Neural cell (in vitro differentiated cells): Measurements from ENCODE around the gene GALNT11. TPM values are rescaled to one million over a fixed set of nuclear protein-coding genes. Genes with fewer than 3 reads are reported as not detected.
"Not testable (repeated sequence)": the region's sequence is repeated elsewhere in the genome, so short reads cannot be mapped to it uniquely, and the experiment has no call there.

Experiments used
- H2AFZ ChIP-seq: fragments of 200-600, 300-800 bp; sonication (generic), shearing (Covaris generic); 2 replicates; pipeline ENCODE4 v1.6.0; 2014; ENCODE audit warnings: low read depth, mild to moderate bottlenecking, antibody characterized with exemption, low read length, moderate library complexity
- H3F3A ChIP-seq: fragments of 200-600 bp; shearing (Covaris generic); 2 replicates; pipeline ENCODE4 v1.6.1; 2016; ENCODE audit warnings: mild to moderate bottlenecking, moderate library complexity, mixed read lengths, antibody characterized with exemption, low read length; ENCODE audit not compliant: insufficient read depth, poor library complexity, severe bottlenecking
- H3K27ac ChIP-seq: fragments of 200-600, 300-800 bp; sonication (generic), shearing (Covaris generic); 2 replicates; pipeline ENCODE4 v1.5.1; 2014; ENCODE audit warnings: mild to moderate bottlenecking, low read length, moderate library complexity
- H3K27me3 ChIP-seq: fragments of 300-800, 200-600 bp; sonication (generic), shearing (Covaris generic); 2 replicates; pipeline ENCODE4 v1.6.0; 2014; ENCODE audit warnings: mild to moderate bottlenecking, low read depth, low read length, moderate library complexity; ENCODE audit not compliant: insufficient read depth
- H3K36me3 ChIP-seq: fragments of 300-800, 200-600 bp; sonication (generic), shearing (Covaris generic); 2 replicates; pipeline ENCODE4 v1.5.1; 2014; ENCODE audit warnings: mild to moderate bottlenecking, antibody characterized with exemption, low read length, moderate library complexity; ENCODE audit not compliant: insufficient read depth
- H3K4me2 ChIP-seq: fragments of 300-800, 200-600 bp; sonication (generic), shearing (Covaris generic); 2 replicates; pipeline ENCODE4 v1.6.0; 2014; ENCODE audit warnings: mild to moderate bottlenecking, low read length
- H3K4me3 ChIP-seq: fragments of 300-800, 200-600 bp; sonication (generic), shearing (Covaris generic); 2 replicates; pipeline ENCODE4 v1.5.1; 2014; ENCODE audit warnings: mild to moderate bottlenecking, low read length, moderate library complexity
- H3K79me2 ChIP-seq: fragments of 200-600 bp; shearing (Covaris generic); replicated peaks from 2 replicates; pipeline ENCODE4 v1.6.0; 2014; ENCODE audit warnings: mild to moderate bottlenecking, low read length, moderate library complexity; ENCODE audit not compliant: insufficient read depth
- H3K9ac ChIP-seq: fragments of 300-800, 200-600 bp; sonication (generic), shearing (Covaris generic); 2 replicates; pipeline ENCODE4 v1.6.1; 2016; ENCODE audit warnings: mild to moderate bottlenecking, low read length, mixed read lengths
- H3K9me2 ChIP-seq: fragments of 200-600 bp; shearing (Covaris generic); 2 replicates; pipeline ENCODE4 v1.6.1; 2016; ENCODE audit warnings: mild to moderate bottlenecking, low read length, mixed read lengths; ENCODE audit not compliant: insufficient read depth
- H3K9me3 ChIP-seq: fragments of 200-600, 300-800 bp; sonication (generic), shearing (Covaris generic); 2 replicates; pipeline ENCODE4 v1.6.1; 2016; ENCODE audit warnings: mild to moderate bottlenecking, mixed run types, low read length, moderate library complexity, mixed read lengths
- H4K20me1 ChIP-seq: fragments of 200-600 bp; shearing (Covaris generic); 2 replicates; pipeline ENCODE4 v1.6.1; 2016; ENCODE audit warnings: mild to moderate bottlenecking, mixed run types; ENCODE audit not compliant: insufficient read depth
- EZH2 ChIP-seq: fragments of 200-600, 300-800 bp; shearing (Covaris generic), sonication (generic); IDR thresholded peaks from 2 replicates; pipeline ENCODE4 v1.6.1; 2014; ENCODE audit warnings: antibody characterized with exemption, low read length, borderline replicate concordance, mild to moderate bottlenecking; ENCODE audit not compliant: insufficient read depth, poor library complexity, severe bottlenecking
- RAD21 ChIP-seq: fragments of 450-650 bp; conservative IDR thresholded peaks from 2 replicates; pipeline ENCODE4 v1.6.1; 2014; ENCODE audit warnings: antibody characterized with exemption, mild to moderate bottlenecking, moderate library complexity
- TAF1 ChIP-seq: IDR thresholded peaks from 2 replicates; pipeline ENCODE4 v1.6.1; 2012; ENCODE audit warnings: low read depth
- polyA plus RNA-seq: library from polyadenylated mRNA; depleted of rRNA; stranded (reverse); fragments of >200 nt; gene quantifications from 2 replicates; pipeline ENCODE4 v1.2.3, GENCODE V29; 2014
- TF ChIP-seq, protein P1 (sequence below): IDR thresholded peaks from 2 replicates; pipeline ENCODE4 v1.6.1; 2012; ENCODE audit warnings: borderline replicate concordance
- TF ChIP-seq, protein P2 (sequence below): fragments of 450-650 bp; IDR thresholded peaks from 2 replicates; pipeline ENCODE4 v1.5.1; 2014; ENCODE audit warnings: antibody characterized with exemption, mild to moderate bottlenecking, moderate library complexity; ENCODE audit not compliant: poor library complexity, severe bottlenecking

GALNT11 gene
- polyA plus RNA-seq, 1 donor from 2014 or later, result 118 TPM

DNA sequence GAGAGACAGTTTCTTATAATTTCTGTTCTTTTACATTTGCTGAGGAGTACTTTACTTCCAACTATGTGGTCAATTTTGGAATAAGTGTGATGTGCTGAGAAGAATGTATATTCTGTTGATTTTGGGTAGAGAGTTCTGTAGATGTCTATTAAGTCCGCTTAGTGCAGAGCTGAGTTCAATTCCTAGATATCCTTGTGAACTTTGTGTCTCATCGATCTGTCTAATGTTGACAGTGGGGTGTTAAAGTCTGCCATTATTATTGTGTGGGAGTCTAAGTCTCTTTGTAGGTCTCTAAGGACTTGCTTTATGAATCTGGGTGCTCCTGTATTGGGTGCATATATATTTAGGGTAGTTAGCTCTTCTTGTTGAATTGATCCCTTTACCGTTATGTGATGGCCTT is 38.3 kb downstream of the GALNT11 start:
- H3K9me2 ChIP-seq, H2AFZ ChIP-seq, H3K79me2 ChIP-seq, H3K9ac ChIP-seq, H3K36me3 ChIP-seq, H3K4me3 ChIP-seq, H3F3A ChIP-seq, H4K20me1 ChIP-seq, H3K4me2 ChIP-seq, H3K9me3 ChIP-seq, H3K27me3 ChIP-seq, H3K27ac ChIP-seq: not testable (repeated sequence)

DNA sequence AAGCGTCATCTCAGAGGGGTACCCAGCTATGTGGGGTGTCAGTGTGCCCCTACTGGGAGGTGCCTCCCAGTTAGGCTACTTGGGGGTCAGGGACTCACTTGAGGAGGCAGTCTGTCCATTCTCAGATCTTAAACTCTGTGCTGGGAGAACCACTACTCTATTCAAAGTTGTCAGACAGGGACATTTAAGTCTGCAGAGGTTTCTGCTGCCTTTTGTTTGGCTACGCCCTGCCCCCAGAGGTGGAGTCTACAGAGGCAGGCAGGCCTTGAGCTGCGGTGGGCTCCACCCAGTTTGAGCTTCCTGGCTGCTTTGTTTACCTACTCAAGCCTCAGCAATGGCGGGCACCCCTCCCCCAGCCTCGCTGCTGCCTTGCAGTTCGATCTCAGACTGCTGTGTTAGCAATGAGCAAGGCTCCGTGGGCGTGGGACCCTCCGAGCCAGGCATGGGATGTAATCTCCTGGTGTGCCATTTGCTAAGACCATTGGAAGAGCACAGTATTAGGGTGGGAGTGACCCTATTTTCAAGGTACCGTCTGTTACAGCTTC is 40.4 kb downstream of the GALNT11 start:
- H4K20me1 ChIP-seq, H3K9ac ChIP-seq, H3K27me3 ChIP-seq, H3K4me3 ChIP-seq, H3K79me2 ChIP-seq, H3K9me2 ChIP-seq, H3K4me2 ChIP-seq, H3K9me3 ChIP-seq, H3K27ac ChIP-seq, H2AFZ ChIP-seq, H3F3A ChIP-seq, H3K36me3 ChIP-seq: not testable (repeated sequence)

DNA sequence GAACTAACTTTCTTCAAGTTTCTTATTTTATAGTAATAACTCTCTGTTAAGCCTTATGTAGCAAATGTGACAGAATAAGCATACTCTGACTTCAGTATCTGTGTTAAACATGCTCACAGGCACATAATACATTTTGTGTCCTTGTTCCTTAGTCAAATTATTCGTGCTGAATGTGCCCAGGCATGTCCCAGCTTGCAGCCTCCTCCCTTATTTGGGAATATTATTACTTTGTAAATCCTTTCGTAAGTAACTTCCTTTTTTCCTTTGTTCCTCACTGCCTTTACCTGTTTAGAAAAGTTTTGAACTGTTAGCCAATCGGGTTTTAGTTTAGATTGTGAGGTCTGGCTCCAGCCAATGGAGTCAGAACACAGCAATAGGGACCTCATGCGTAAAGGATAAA is 46.9 kb downstream of the GALNT11 start:
- Histone ChIP-seq H3K79me2 (peaks cover 6% of the 10 kb centered on the region), H3F3A (no peaks in the 10 kb centered on the region), H3K27me3 (no peaks in the 10 kb centered on the region), H3K27ac (no peak overlapping the region), H4K20me1 (no peaks in the 10 kb centered on the region), H3K9me3 (no peaks in the 10 kb centered on the region), H3K4me3 (no peak overlapping the region), H3K9me2 (no peaks in the 10 kb centered on the region), H3K36me3 (no peaks in the 10 kb centered on the region), H2AFZ (no peak overlapping the region), H3K9ac (no peak overlapping the region), H3K4me2 (no peak overlapping the region)
- TF ChIP-seq, protein P1, sequence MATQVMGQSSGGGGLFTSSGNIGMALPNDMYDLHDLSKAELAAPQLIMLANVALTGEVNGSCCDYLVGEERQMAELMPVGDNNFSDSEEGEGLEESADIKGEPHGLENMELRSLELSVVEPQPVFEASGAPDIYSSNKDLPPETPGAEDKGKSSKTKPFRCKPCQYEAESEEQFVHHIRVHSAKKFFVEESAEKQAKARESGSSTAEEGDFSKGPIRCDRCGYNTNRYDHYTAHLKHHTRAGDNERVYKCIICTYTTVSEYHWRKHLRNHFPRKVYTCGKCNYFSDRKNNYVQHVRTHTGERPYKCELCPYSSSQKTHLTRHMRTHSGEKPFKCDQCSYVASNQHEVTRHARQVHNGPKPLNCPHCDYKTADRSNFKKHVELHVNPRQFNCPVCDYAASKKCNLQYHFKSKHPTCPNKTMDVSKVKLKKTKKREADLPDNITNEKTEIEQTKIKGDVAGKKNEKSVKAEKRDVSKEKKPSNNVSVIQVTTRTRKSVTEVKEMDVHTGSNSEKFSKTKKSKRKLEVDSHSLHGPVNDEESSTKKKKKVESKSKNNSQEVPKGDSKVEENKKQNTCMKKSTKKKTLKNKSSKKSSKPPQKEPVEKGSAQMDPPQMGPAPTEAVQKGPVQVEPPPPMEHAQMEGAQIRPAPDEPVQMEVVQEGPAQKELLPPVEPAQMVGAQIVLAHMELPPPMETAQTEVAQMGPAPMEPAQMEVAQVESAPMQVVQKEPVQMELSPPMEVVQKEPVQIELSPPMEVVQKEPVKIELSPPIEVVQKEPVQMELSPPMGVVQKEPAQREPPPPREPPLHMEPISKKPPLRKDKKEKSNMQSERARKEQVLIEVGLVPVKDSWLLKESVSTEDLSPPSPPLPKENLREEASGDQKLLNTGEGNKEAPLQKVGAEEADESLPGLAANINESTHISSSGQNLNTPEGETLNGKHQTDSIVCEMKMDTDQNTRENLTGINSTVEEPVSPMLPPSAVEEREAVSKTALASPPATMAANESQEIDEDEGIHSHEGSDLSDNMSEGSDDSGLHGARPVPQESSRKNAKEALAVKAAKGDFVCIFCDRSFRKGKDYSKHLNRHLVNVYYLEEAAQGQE, result no peak
- TF ChIP-seq RAD21 (no peak), EZH2 (no peak), TAF1 (no peak)
- TF ChIP-seq, protein P2, sequence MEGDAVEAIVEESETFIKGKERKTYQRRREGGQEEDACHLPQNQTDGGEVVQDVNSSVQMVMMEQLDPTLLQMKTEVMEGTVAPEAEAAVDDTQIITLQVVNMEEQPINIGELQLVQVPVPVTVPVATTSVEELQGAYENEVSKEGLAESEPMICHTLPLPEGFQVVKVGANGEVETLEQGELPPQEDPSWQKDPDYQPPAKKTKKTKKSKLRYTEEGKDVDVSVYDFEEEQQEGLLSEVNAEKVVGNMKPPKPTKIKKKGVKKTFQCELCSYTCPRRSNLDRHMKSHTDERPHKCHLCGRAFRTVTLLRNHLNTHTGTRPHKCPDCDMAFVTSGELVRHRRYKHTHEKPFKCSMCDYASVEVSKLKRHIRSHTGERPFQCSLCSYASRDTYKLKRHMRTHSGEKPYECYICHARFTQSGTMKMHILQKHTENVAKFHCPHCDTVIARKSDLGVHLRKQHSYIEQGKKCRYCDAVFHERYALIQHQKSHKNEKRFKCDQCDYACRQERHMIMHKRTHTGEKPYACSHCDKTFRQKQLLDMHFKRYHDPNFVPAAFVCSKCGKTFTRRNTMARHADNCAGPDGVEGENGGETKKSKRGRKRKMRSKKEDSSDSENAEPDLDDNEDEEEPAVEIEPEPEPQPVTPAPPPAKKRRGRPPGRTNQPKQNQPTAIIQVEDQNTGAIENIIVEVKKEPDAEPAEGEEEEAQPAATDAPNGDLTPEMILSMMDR, result no peak
